ENCODE measurements around the gene SUSD6.
A peak's percentile ranks its signal among the peaks of the same experiment; 100 is the strongest.
"Not testable (repeated sequence)": the region's sequence is repeated elsewhere in the genome, so short reads cannot be mapped to it uniquely, and the experiment has no call there.

The SUSD6 gene

DNA sequence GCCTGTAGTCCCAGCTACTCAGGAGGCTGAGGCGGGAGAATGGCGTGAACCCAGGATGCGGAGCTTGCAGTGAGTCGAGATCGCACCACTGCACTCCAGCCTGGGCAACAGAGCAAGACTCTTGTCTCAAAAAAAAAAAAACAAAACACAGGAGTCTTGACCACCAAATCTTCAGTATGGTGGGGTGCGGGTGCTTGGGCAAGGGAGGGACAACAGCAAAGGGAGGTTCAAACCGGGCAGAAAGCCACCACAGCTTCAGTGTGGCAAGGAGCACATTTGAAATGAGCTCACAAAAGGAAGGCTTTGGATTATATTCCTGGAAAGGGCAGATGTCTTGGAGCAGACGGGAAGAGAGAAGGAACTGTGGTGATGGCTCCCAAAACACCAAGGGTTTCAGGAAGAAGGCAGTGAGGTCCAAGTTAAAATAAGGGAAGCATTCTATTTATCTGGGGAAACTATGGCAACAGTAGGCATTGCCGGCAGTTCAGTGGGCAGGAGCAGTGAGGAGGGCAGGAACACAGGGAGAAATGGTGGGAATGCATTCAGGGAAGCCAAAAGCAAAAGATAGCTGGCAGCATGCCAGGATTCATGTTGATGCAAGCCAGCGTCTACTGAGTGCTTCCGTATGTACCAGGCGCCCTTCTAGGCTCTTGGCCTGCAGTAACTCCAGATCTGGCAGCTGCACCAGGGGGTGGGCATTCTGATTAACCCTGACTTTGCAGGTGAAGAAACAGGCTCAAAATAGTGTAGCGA lies 104.5 kb downstream of the SUSD6 start:
- FAIRE-seq: no peak

DNA sequence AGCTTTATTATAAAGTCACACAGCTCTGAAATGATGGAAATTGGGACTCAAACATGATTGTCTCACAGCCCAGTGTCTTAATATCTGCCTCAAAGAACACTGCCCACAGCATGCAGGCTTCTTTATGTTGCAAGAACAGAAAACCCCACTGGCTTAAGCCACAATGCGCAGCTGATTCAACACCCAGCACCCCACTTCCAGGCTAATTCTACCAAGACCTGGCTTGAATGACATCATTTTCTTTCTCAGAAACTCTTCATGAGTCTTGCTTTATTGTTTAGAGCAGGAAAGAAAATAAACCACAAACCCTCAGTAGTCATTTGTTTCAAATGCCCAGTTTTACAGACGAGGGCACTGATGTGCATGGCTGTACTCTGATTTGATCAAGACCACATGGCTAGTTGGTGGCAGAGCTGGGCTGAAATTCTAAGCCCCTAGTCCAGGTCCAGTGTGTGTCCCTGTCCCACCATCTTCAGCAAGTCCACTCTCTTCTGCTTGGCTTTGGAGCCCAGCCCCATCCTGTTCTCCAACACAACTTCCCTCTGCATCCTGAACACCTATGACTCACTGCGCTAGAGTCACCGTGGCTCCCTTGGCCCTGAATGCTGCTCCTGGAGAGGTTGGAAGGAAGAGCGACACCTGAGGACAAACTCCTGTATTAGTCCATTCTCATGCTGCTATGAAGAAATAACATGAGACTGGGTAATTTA lies 105.2 kb downstream of the SUSD6 start:
- no peak for FAIRE-seq

- FAIRE-seq: not testable (repeated sequence)
These were observed 107.2 kb downstream of the SUSD6 start for GRCh38 chr14:69718614-69719013.

DNA sequence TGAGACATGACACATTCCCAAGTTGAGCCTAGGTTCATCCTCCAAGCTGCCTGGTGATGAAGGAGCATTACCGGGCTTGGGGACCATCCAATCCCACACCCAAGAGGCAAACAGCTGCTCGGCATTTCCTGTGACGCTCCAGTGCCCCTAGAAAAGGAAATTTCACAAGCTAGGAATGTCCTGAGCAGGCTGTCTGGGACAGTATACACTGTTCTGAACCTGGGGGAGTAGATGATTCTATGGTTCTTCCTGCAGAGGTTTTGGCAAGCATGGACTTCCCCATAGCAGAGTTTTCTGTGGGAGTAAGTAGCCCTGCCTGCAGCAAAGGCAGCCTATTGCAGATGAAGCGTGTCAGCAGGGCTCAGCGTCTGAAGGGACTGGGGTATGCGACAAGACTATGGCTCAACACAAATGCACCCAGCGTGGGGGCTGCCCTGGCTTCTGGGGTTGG lies 108.1 kb downstream of the SUSD6 start:
- FAIRE-seq: no peak

GRCh38 chr14:69720912-69721311 lies 109.5 kb downstream of the SUSD6 start:
- no peak for FAIRE-seq

DNA sequence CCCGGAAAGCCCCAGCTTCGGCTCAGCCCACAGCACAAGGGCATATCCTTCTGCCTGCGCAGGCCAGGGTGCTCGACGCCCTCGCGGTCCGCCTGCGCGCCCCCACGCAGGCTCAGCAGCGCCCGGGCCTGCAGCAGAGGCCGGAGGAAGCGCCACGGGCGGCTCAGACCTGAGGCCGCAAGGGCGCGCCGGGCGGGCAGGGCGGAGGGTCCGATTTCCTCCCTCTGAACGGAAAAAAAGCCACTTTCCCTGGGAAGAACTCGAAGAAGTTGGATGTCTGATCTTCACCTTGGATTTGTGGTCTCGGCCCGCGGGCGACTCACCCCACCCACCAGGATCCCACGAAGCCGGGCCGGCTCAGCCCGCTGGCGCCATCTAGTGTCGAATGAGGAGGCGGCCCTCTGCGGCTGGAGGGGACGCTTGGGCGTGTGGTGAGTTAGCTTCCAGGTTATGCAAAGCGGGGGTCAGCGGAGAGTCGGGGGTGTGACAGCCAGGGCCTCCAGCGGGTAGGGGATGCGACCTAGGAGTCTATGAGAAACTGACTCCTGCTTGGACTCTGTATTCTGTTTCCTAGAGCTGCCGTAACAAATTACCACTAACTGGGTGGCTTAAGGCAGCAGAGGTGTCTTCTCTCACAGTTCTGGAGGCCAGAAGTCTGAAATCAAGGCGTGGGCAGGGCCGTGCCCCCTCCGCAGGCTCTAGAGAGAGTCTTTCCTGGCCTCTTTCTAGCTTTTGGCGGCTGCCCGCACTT lies 115.5 kb downstream of the SUSD6 start:
- no peak for FAIRE-seq

DNA sequence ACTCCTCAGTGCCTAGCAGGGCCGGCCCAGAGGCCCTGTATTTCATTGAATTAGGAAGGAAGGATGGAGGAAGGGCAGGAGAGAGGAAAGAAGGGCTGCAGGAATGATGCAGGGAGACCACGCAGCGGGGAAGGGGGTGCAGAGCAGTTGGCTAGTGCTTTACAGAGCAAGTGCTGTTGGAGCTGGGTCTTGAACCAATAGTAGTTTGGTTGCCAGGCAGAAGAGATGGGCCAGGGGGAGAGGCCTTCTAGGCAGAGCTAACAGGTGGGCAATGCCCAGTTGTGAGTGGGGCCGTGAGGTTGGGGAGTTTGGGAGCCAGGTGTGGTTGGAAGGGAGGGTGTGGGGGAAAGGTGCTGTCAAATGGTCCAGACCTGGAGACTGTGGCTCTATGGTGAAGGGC lies 116.5 kb downstream of the SUSD6 start:
- no peak for FAIRE-seq

GRCh38 chr14:69731919-69732598 lies 120.7 kb downstream of the SUSD6 start:
- FAIRE-seq: not testable (repeated sequence)

GRCh38 chr14:69736405-69736804 lies 125.0 kb downstream of the SUSD6 start:
- not testable (repeated sequence) for FAIRE-seq

GRCh38 chr14:69741055-69741454 lies 129.7 kb downstream of the SUSD6 start:
- peak; percentile 10 for FAIRE-seq

- no peak for FAIRE-seq
These were observed 138.6 kb downstream of the SUSD6 start for GRCh38 chr14:69749956-69750355.

- no peak for FAIRE-seq
These were observed 139.1 kb downstream of the SUSD6 start for GRCh38 chr14:69750495-69750894.

DNA sequence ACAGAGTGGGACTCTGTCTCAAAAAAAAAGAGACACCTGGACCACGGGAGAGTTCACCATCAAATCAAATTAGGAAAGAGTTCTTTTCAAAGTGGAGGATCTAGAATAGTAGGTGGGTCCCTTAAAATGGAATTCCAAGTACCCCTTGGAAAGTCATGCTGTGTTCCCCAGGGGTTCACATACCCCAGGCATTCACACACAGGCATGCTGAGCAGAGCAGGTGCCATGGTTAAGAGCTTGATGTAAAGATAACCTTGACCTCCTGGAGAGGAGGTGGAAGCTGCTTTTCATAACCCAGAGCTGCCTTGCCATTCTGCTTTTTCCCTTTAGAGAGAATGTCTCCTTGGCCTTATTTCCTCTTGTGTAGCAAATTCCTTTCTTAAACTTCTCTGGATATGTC lies 141.4 kb downstream of the SUSD6 start:
- FAIRE-seq: no peak

DNA sequence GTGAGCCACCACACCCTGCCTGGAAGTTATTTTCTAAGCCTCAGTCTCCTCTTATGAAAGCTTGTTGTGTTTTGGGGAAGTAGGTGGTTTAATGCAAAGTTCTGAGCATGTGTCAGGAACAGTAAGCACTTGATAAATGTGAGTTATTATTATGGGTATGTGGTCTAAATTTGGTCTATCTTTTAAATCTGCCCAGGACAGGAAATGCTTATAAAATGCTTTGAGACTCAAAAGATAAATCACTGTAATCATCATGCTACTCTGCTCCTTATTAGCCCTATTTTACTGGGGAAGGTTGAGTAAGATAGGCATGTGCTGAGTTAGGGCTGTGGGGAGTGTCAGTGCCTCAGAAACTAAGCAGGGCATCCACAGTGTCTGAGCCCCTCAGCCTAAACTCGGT lies 142.5 kb downstream of the SUSD6 start:
- FAIRE-seq: no peak

DNA sequence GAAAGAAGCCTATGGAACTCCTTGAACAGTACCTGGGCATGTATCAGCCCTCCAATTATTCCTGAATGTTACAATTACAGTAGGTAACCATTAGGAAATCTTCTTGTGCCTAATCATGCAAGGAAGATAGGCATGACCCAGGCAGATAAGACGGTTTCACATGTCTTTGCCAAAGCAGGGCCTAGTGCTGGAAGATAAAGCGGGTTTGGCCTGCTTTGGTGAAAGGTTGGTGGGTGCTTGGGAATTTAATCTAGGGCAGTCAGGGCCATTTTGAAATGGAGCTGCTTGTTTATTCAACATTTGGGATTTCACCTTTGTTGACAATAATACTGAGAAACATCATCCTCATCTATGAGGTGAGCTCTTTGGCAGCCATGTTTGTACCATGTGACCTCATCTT lies 143.1 kb downstream of the SUSD6 start:
- no peak for FAIRE-seq

GRCh38 chr14:69755296-69755695 lies 143.9 kb downstream of the SUSD6 start:
- FAIRE-seq: no peak

DNA sequence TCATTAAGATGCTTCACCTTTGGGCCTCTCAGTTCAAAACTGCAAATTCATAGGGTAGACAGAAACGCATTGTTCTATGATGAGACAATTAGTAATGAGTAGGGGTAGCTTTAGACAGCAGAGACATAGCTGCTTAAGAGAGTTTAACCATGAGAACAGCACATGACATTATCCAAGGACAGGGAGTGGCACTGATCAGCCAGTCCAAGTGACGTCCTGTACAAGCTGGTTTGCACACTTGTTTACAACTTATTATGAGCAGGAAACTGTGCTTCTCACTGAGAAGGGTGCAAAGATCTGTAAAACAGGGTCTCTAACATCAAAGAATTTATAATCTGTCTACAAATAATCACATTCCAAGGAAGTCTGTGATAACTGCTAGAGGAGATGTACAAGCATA lies 144.4 kb downstream of the SUSD6 start:
- FAIRE-seq: peak; percentile 57

GRCh38 chr14:69756298-69756697 lies 144.9 kb downstream of the SUSD6 start:
- FAIRE-seq: no peak

DNA sequence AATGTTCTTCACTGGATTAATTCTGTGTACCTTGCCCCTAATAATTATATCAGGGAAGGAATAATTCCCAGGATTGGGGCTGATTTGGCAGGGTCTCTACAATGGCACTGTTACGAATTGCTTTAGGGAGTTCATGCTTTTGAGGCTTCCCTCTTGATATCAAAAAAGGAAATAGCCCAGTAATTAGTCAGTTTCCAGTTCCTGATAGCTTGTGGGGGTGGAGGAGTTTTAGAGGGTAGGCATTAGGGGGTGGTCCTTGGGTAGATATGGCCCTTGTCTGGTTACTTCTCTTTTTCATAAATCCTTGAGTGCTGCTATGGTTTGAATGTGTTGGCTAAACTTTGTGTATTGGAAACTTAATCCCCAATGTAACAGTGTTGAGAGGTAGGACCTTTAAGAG lies 149.4 kb downstream of the SUSD6 start:
- FAIRE-seq: no peak

GRCh38 chr14:69763761-69764510 lies 152.5 kb downstream of the SUSD6 start:
- FAIRE-seq: no peak
